ENCODE results near the gene SDHAF1.

The SDHAF1 gene

GRCh38 chr19:35990156-35990555 is 4.8 kb upstream of the SDHAF1 start:
- no peak overlapping the region for H3K4me3 ChIP-seq (ENCODE audit: low read depth, low read length, poor library complexity, severe bottlenecking)
- H3K4me1 ChIP-seq (ENCODE audit: insufficient read depth, low read length, severe bottlenecking) = peaks cover 4% of the 10 kb centered on the region
- no peak overlapping the region for H3K4me2 ChIP-seq (ENCODE audit: low read length)

DNA sequence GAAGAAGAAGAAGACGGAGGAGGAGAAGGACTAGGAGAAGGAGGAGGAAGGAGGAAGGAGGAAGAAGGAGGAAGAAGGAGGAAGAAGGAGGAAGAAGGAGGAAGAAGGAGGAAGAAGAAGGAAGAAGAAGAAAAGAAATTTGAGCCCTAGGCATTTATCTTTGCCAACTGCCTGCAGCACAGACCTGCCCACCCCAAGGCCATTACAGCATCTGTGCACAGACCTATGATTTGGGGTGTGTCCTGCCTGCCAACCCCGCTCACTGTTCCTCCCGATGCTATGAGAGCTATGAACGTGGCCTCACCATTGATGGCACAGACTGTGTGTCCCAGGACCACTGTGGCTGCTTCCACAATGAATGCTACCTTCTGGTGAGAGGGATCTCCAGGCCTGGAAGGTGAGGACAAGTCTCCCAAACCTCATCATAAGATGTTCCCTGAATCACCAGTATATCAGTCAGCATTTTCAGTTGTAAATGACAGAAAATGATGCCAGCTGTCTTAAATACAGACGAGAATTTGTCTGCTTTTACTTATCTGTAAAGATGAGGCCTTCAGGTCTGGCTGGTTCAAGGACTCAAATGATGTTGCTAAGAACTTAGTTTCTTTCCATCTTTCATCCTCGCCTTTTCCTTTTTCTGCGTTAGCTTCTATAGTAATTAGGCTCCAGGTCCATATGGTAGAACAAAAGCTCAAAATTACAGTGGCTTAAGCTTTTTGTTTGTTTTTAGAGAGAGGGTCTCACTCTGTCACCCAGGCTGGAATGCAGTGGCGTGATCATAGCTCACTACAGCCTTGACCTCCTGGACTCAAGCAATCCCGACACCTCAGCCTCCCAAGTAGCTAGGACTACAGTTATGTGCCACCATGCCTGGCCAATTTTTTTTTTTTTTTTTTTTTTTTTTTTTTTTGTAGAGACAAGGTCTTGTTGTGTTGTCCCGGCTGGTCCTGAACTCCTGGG is 3.9 kb upstream of the SDHAF1 start:
- no peak overlapping the region for H3K27ac ChIP-seq (ENCODE audit: low read depth, low read length, poor library complexity, severe bottlenecking)
- H3K9ac ChIP-seq (ENCODE audit: low read length) = no peak overlapping the region
- no peaks in the 10 kb centered on the region for H3K36me3 ChIP-seq (ENCODE audit: insufficient read depth, low read length)
- H3K79me2 ChIP-seq (ENCODE audit: insufficient read depth, low read length) = peaks cover 6% of the 10 kb centered on the region
- H3K27me3 ChIP-seq (ENCODE audit: insufficient read depth, low read length) = no peaks in the 10 kb centered on the region; the same call in 1 of the 2 replicates
- no peak overlapping the region for H2AFZ ChIP-seq (ENCODE audit: low read length)
- no peak overlapping the region for H3K4me3 ChIP-seq (ENCODE audit: low read depth, low read length, poor library complexity, severe bottlenecking)
- H3K9me3 ChIP-seq (ENCODE audit: low read length) = no peaks in the 10 kb centered on the region
- no peak overlapping the region for H3K4me2 ChIP-seq (ENCODE audit: low read length)
- H3K9me2 ChIP-seq (ENCODE audit: low read depth, low read length) = no peaks in the 10 kb centered on the region
- peaks cover 8% of the 10 kb centered on the region for H3K4me1 ChIP-seq (ENCODE audit: insufficient read depth, low read length, severe bottlenecking)
- TF ChIP-seq CTCF (IDR thresholded peaks at IDR 0.05; ENCODE audit: low read length) (no peak), EZH2 (IDR thresholded peaks at IDR 0.05; ENCODE audit: borderline replicate concordance, low read length) (no peak)
- no peaks in the 10 kb centered on the region for H4K20me1 ChIP-seq (ENCODE audit: insufficient read depth, low read length)
- no peaks in the 10 kb centered on the region for H3F3A ChIP-seq (ENCODE audit: insufficient read depth, low read length)

More at GRCh38 chr19:35990156-35990555, 4.8 kb upstream of the SDHAF1 start:
- H3K27me3 ChIP-seq (ENCODE audit: insufficient read depth, low read length) = peaks cover 4% of the 10 kb centered on the region; the same call in 1 of the 2 replicates
- H3K36me3 ChIP-seq (ENCODE audit: insufficient read depth, low read length) = no peaks in the 10 kb centered on the region
- no peaks in the 10 kb centered on the region for H4K20me1 ChIP-seq (ENCODE audit: insufficient read depth, low read length)
- no peaks in the 10 kb centered on the region for H3K9me3 ChIP-seq (ENCODE audit: low read length)
- no peak overlapping the region for H3K27ac ChIP-seq (ENCODE audit: low read depth, low read length, poor library complexity, severe bottlenecking)
- H2AFZ ChIP-seq (ENCODE audit: low read length) = no peak overlapping the region
- H3F3A ChIP-seq (ENCODE audit: insufficient read depth, low read length) = no peaks in the 10 kb centered on the region
- no peak overlapping the region for H3K9ac ChIP-seq (ENCODE audit: low read length)
- TF ChIP-seq EZH2 (IDR thresholded peaks at IDR 0.05; ENCODE audit: borderline replicate concordance, low read length) (no peak), CTCF (IDR thresholded peaks at IDR 0.05; ENCODE audit: low read length) (no peak)
- no peaks in the 10 kb centered on the region for H3K9me2 ChIP-seq (ENCODE audit: low read depth, low read length)
- H3K79me2 ChIP-seq (ENCODE audit: insufficient read depth, low read length) = no peaks in the 10 kb centered on the region

DNA sequence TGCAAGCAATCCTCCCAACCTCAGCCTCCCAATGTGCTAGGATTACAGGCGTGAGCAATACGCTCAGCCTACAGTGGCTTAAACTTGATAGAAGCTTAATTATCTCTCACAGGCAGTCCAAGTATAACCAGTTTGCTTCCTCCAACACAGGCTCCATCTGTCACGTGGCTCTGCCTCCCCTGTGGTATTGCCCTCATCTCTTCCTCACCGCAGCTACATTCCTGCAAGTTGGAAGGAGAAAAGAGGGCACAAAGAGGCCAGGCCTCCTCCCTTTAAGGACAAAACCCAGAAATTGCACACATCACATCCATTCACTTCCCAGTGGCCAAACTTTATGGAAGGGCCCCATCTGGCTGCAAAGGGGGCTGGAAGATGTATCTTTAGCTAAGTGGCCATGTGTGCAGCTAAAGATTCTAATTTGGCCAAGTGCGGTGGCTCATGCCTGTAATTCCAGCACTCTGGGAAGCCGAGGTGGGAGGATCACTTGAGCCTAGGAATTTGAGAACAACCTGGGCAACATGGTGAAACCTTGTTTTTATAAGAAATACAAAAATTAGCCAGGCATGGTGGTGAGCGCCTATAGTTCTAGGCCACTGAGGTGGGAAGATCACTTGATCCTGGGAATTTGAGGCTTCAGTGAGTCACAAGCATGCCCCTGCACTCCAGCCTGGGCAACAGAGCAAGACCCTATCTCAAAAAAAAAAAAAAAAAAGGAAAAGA is 3.1 kb upstream of the SDHAF1 start:
- Histone ChIP-seq H3K27ac (ENCODE audit: low read depth, low read length, poor library complexity, severe bottlenecking) (no peak overlapping the region), H3K9me2 (ENCODE audit: low read depth, low read length) (no peaks in the 10 kb centered on the region), H3K27me3 (ENCODE audit: insufficient read depth, low read length) (no peaks in the 10 kb centered on the region; the same call in 1 of the 2 replicates), H3F3A (ENCODE audit: insufficient read depth, low read length) (no peaks in the 10 kb centered on the region), H3K4me3 (ENCODE audit: low read depth, low read length, poor library complexity, severe bottlenecking) (no peak overlapping the region), H3K4me1 (ENCODE audit: insufficient read depth, low read length, severe bottlenecking) (peaks cover 16% of the 10 kb centered on the region), H2AFZ (ENCODE audit: low read length) (no peak overlapping the region), H3K9me3 (ENCODE audit: low read length) (no peaks in the 10 kb centered on the region), H3K36me3 (ENCODE audit: insufficient read depth, low read length) (no peaks in the 10 kb centered on the region), H3K4me2 (ENCODE audit: low read length) (no peak overlapping the region), H3K9ac (ENCODE audit: low read length) (no peak overlapping the region), H3K79me2 (ENCODE audit: insufficient read depth, low read length) (peaks cover 13% of the 10 kb centered on the region), H4K20me1 (ENCODE audit: insufficient read depth, low read length) (no peaks in the 10 kb centered on the region)
- no peak for TF ChIP-seq EZH2 (IDR thresholded peaks at IDR 0.05; ENCODE audit: borderline replicate concordance, low read length)
